Vagina (tissue), 2 donors: ENCODE results near the gene CKAP5.

Experiments
- CTCF ChIP-seq, 3 experiments: fragments of 450-650 bp in 2 of 3; fragments of 200-600 bp in 1 of 3; sonication (generic) in 1 of 3; IDR thresholded peaks; one replicate each; pipeline ENCODE4 v1.5.1; 2017 to 2019; ENCODE audit warnings: antibody characterized with exemption in 3 of 3, mild to moderate bottlenecking in 2 of 3, moderate library complexity in 2 of 3
- POLR2A ChIP-seq, 2 donors: fragments of 450-650 bp; IDR thresholded peaks; one replicate each; pipeline ENCODE4 v1.6.1; 2017; ENCODE audit warnings: antibody characterized with exemption in 2 of 2, mild to moderate bottlenecking in 2 of 2, moderate library complexity in 2 of 2

GRCh38 chr11:46834821-46835220, 11.3 kb downstream of the CKAP5 start:
- no peak for TF ChIP-seq CTCF (IDR thresholded peaks at IDR 0.05)
- TF ChIP-seq POLR2A (IDR thresholded peaks at IDR 0.05) = no peak
